Measurements from ENCODE around the gene CYFIP2. TPM values are rescaled to one million over a fixed set of nuclear protein-coding genes. Genes with fewer than 3 reads are reported as not detected.

Gene CYFIP2
- total RNA-seq, 2 donors from 2014 or later: 17.8 to 25.2 TPM

GRCh38 chr5:157370967-157371366 is 105.0 kb downstream of the CYFIP2 start:
- H3K27me3 ChIP-seq (replicated peaks; ENCODE audit: insufficient read depth): no peaks in the 10 kb centered on the region
- intact Hi-C loops (cut with DNase I): loop anchor here (5.0 to 10.0 kb wide), 2 partner anchors 204 to 371 kb away; partner anchors contain the start of genes ADAM19 and LSM11
- no peak for DNase-seq (ENCODE audit: low spot score)
- H3K4me1 ChIP-seq (replicated peaks): peaks cover 3% of the 10 kb centered on the region
- 70% methylated on average over 6 of the region's 6 CpGs for WGBS
- H3K36me3 ChIP-seq: no peaks in the 10 kb centered on the region
- TF ChIP-seq POLR2AphosphoS5 (IDR thresholded peaks at IDR 0.05) (no peak), POLR2A (IDR thresholded peaks at IDR 0.05) (no peak)
- TF ChIP-seq, protein P1, sequence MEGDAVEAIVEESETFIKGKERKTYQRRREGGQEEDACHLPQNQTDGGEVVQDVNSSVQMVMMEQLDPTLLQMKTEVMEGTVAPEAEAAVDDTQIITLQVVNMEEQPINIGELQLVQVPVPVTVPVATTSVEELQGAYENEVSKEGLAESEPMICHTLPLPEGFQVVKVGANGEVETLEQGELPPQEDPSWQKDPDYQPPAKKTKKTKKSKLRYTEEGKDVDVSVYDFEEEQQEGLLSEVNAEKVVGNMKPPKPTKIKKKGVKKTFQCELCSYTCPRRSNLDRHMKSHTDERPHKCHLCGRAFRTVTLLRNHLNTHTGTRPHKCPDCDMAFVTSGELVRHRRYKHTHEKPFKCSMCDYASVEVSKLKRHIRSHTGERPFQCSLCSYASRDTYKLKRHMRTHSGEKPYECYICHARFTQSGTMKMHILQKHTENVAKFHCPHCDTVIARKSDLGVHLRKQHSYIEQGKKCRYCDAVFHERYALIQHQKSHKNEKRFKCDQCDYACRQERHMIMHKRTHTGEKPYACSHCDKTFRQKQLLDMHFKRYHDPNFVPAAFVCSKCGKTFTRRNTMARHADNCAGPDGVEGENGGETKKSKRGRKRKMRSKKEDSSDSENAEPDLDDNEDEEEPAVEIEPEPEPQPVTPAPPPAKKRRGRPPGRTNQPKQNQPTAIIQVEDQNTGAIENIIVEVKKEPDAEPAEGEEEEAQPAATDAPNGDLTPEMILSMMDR (IDR thresholded peaks at IDR 0.05): no peak
- H3K27ac ChIP-seq: peak overlapping the region; percentile 29 to 55
- no peaks in the 10 kb centered on the region for H3K9me3 ChIP-seq
- no peak overlapping the region for H3K4me3 ChIP-seq

DNA sequence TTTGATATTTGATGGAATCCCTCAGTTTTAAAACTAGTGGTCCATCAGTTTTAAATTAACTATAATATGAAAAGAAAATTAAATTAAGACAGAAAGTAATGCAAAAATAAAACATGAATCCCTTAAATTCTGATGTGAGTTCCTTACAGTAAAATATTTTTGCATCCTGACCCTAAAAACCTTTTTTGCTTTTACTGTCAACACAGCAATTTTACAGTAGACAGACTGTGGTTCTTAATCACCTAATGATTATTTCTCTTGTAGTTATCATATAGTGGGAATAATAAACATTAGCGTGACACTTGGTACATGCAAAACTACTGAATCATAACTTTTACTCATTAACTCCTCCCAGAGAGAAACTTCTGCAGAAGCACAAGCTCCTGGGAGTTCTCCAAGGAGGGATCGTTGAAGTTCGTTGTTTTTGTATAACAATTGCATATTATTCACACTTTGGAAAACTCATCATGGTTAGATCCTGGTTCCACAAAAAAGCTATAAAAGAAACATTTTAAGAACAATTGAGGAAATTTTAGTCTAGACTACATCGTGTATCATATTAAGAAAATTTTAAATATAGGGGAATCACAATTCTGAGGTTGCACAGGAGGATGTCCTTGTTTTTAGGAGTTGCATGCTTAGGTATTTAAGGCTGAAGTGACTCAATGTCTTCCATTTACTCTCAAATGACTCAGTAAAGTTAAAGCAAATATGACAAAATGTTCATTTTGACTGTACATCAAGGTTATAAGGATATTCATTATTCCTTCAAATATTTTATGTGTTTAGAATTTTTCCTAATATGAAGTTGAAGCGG is 105.9 kb downstream of the CYFIP2 start:
- TF ChIP-seq, protein P1 (IDR thresholded peaks at IDR 0.05): no peak
- no peak for TF ChIP-seq POLR2AphosphoS5 (IDR thresholded peaks at IDR 0.05)
- no peak for TF ChIP-seq POLR2A (IDR thresholded peaks at IDR 0.05)
- WGBS: 67% methylated on average over 5 of the region's 5 CpGs
- DNase-seq (ENCODE audit: low spot score): no peak
- peak overlapping the region in 1 of 2 donors; percentile 55 for H3K27ac ChIP-seq
- H3K27me3 ChIP-seq (replicated peaks; ENCODE audit: insufficient read depth): no peaks in the 10 kb centered on the region
- intact Hi-C loops (cut with DNase I): loop anchor here (5.0 to 10.0 kb wide), 2 partner anchors 203 to 370 kb away; partner anchors contain the start of genes ADAM19 and LSM11
- H3K4me3 ChIP-seq: no peak overlapping the region
- H3K4me1 ChIP-seq (replicated peaks): peaks cover 3% of the 10 kb centered on the region
- no peaks in the 10 kb centered on the region for H3K9me3 ChIP-seq
- no peaks in the 10 kb centered on the region for H3K36me3 ChIP-seq

- no peaks in the 10 kb centered on the region for H3K9me3 ChIP-seq
- no peaks in the 10 kb centered on the region for H3K27me3 ChIP-seq (replicated peaks; ENCODE audit: insufficient read depth)
- DNase-seq (ENCODE audit: low spot score): no peak
- peaks cover 3% of the 10 kb centered on the region for H3K4me1 ChIP-seq (replicated peaks)
- intact Hi-C loops (cut with DNase I): loop anchor here (5.0 to 10.0 kb wide), 2 partner anchors 202 to 370 kb away; partner anchors contain the start of genes ADAM19 and LSM11
- no peak overlapping the region for H3K4me3 ChIP-seq
- peak overlapping the region in 1 of 2 donors; percentile 5 for H3K27ac ChIP-seq
- no peaks in the 10 kb centered on the region for H3K36me3 ChIP-seq
- WGBS: 36% methylated on average over 4 of the region's 4 CpGs
- TF ChIP-seq POLR2AphosphoS5 (IDR thresholded peaks at IDR 0.05) (no peak), POLR2A (IDR thresholded peaks at IDR 0.05) (no peak)
- TF ChIP-seq, protein P1 (IDR thresholded peaks at IDR 0.05): no peak
These were observed 106.5 kb downstream of the CYFIP2 start for GRCh38 chr5:157372472-157372822.

- H3K4me1 ChIP-seq (replicated peaks): no peaks in the 10 kb centered on the region
- no peaks in the 10 kb centered on the region for H3K27me3 ChIP-seq (replicated peaks; ENCODE audit: insufficient read depth)
- intact Hi-C loops (cut with DNase I): loop anchor here (10.0 kb wide), 1 partner anchor 196 kb away; the partner anchor contains the start of gene ADAM19
- no peaks in the 10 kb centered on the region for H3K36me3 ChIP-seq
- no peak overlapping the region for H3K4me3 ChIP-seq
- H3K27ac ChIP-seq: no peak overlapping the region
- no peak for DNase-seq (ENCODE audit: low spot score)
- 89% methylated on average over 6 of the region's 6 CpGs for WGBS
- TF ChIP-seq POLR2A (IDR thresholded peaks at IDR 0.05): no peak
- TF ChIP-seq, protein P1 (IDR thresholded peaks at IDR 0.05): no peak
- no peaks in the 10 kb centered on the region for H3K9me3 ChIP-seq
These were observed 112.6 kb downstream of the CYFIP2 start for GRCh38 chr5:157378509-157378908.

Data from prostate gland (tissue), 2 donors.